Upper lobe of left lung (tissue), 6 donors: ENCODE data around the gene DIAPH2. TPM values are rescaled to one million over a fixed set of nuclear protein-coding genes. Genes with fewer than 3 reads are reported as not detected.

Experiments used
- ATAC-seq, 2 donors: fragments of 200-7000 bp; cut with Tn5 transposase; one replicate each; pipeline ENCODE4 v1.9.1; 2022; ENCODE audit warnings: mild to moderate bottlenecking in 2 of 2, moderate library complexity in 2 of 2; ENCODE audit not compliant: low FRiP score in 2 of 2
- DNase-seq, 2 donors: peaks; one replicate each; pipeline ENCODE4 v3.0.0-alpha.2; 2019 to 2020
- H3K27ac ChIP-seq, 4 donors: fragments of 200-600 bp; sonication (generic); one replicate each; pipeline ENCODE4 v1.5.1; 2016 to 2019
- H3K27me3 ChIP-seq, 4 donors: fragments of 200-600 bp; sonication (generic); one replicate each; pipeline ENCODE4 v1.5.1; 2017 to 2019
- H3K36me3 ChIP-seq, 4 donors: fragments of 200-600 bp; sonication (generic); one replicate each; pipeline ENCODE4 v1.5.1; 2016 to 2019
- H3K4me1 ChIP-seq, 4 donors: fragments of 200-600 bp; sonication (generic); one replicate each; pipeline ENCODE4 v1.5.1; 2018 to 2019
- H3K4me3 ChIP-seq, 4 donors: fragments of 200-600 bp; sonication (generic); one replicate each; pipeline ENCODE4 v1.5.1; 2017 to 2019; ENCODE audit warnings: mild to moderate bottlenecking in 2 of 4, moderate library complexity in 1 of 4
- H3K9me3 ChIP-seq, 4 donors: fragments of 200-600 bp; sonication (generic); one replicate each; pipeline ENCODE4 v1.5.1; 2018 to 2019
- EP300 ChIP-seq, 4 donors: sonication (generic); formaldehyde crosslinking; IDR thresholded peaks; one replicate each; pipeline ENCODE4 v1.5.1; 2017; ENCODE audit warnings: antibody characterized with exemption in 4 of 4, control low read depth in 2 of 4
- POLR2A ChIP-seq, 4 donors: fragments of 450-650 bp; IDR thresholded peaks; one replicate each; pipeline ENCODE4 v1.5.1; 2016 to 2017; ENCODE audit warnings: antibody characterized with exemption in 4 of 4, mild to moderate bottlenecking in 2 of 4
- POLR2AphosphoS5 ChIP-seq, 2 donors: sonication (generic); formaldehyde crosslinking; IDR thresholded peaks; one replicate each; pipeline ENCODE4 v1.5.1; 2017; ENCODE audit warnings: antibody characterized with exemption in 2 of 2
- WGBS, 2 donors: methylation state at CpG; one replicate each; pipeline ENCODE4 v1.1.5; 2017 to 2018; 5-methylcytosine and 5-hydroxymethylcytosine counted together
- total RNA-seq, 6 donors: library from RNA; depleted of rRNA in 4 of 6; stranded (reverse); fragments of >200 nt in 4 of 6; gene quantifications; one replicate each; pipeline versions ENCODE4 v1.1.0 to v1.2.1, GENCODE V29; 2016 to 2021
- TF ChIP-seq, protein P1 (sequence below), 6 experiments: fragments of 450-650 bp in 4 of 6; fragments of 200-600 bp in 2 of 6; sonication (generic) in 2 of 6; IDR thresholded peaks; one replicate each; pipeline ENCODE4 v1.5.1; 2016 to 2019; ENCODE audit warnings: antibody characterized with exemption in 6 of 6
- donor health status: DM: no; HTN: no; CAD: no; lungs with moderate emphysema.
- donor health status: DM: no; HTN: yes; CAD: no; lungs with severe emphysema.

DIAPH2 gene
- total RNA-seq, 6 donors from 2014 or later = 22.5 to 107 (median 44.1) TPM

DNA sequence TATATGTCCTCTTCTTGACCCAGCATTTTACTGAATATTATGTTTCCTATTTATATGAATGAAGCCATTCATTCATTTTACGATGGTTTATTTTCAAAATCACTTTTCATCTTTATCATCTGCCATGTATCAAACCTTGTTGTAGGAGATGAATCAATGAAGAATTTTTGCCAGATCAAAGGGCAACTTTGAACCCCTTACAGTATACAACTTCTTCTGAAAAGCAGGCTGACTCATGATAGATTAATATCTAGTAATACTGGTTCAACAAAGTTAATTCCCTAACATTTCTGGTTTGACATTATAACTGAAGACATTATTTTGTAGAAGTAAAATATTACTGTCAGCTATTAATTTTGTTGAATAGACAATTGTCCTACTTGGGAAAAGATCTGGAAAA lies 425.1 kb downstream of the DIAPH2 start:
- no peak overlapping the region for H3K4me3 ChIP-seq
- 92 to 100% methylated on average over 1 of the region's 1 CpG for WGBS, 2 donors
- no peaks in the 10 kb centered on the region for H3K36me3 ChIP-seq
- H3K27ac ChIP-seq = no peak overlapping the region
- TF ChIP-seq EP300 (IDR thresholded peaks at IDR 0.05) (no peak), POLR2AphosphoS5 (IDR thresholded peaks at IDR 0.05) (no peak), POLR2A (IDR thresholded peaks at IDR 0.05) (no peak)
- TF ChIP-seq, protein P1, sequence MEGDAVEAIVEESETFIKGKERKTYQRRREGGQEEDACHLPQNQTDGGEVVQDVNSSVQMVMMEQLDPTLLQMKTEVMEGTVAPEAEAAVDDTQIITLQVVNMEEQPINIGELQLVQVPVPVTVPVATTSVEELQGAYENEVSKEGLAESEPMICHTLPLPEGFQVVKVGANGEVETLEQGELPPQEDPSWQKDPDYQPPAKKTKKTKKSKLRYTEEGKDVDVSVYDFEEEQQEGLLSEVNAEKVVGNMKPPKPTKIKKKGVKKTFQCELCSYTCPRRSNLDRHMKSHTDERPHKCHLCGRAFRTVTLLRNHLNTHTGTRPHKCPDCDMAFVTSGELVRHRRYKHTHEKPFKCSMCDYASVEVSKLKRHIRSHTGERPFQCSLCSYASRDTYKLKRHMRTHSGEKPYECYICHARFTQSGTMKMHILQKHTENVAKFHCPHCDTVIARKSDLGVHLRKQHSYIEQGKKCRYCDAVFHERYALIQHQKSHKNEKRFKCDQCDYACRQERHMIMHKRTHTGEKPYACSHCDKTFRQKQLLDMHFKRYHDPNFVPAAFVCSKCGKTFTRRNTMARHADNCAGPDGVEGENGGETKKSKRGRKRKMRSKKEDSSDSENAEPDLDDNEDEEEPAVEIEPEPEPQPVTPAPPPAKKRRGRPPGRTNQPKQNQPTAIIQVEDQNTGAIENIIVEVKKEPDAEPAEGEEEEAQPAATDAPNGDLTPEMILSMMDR (IDR thresholded peaks at IDR 0.05) = no peak
- no peaks in the 10 kb centered on the region for H3K27me3 ChIP-seq
- no peaks in the 10 kb centered on the region for H3K9me3 ChIP-seq
- no peak for DNase-seq
- ATAC-seq = no peak
- H3K4me1 ChIP-seq = no peaks in the 10 kb centered on the region

DNA sequence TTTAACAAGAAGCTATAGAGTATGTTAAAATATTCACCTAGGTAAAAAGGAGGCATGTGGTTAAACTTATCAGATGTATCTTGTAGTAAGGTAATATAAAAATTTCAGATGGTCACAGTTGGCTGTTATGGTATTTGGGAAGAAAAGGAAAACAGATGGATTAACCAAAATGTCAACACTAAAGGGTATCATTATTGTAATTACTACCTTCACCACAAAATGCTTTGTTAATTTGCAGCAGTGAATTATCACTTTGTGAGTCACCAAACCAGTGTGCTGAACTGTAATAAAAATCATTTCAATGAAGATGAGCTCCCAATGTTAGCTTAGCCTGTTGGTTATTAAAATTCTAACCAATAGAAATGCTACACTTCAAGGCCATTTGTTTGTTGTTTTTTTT lies 432.9 kb downstream of the DIAPH2 start:
- ATAC-seq = no peak
- Histone ChIP-seq H3K9me3 (no peaks in the 10 kb centered on the region), H3K27me3 (no peaks in the 10 kb centered on the region), H3K36me3 (peaks cover 0 to 5% (median 0%) of the 10 kb centered on the region in 4 donors), H3K4me3 (no peak overlapping the region), H3K27ac (no peak overlapping the region), H3K4me1 (no peaks in the 10 kb centered on the region)
- no peak for DNase-seq
- TF ChIP-seq, protein P1 (IDR thresholded peaks at IDR 0.05) = no peak
- no peak for TF ChIP-seq EP300 (IDR thresholded peaks at IDR 0.05)
- no peak for TF ChIP-seq POLR2AphosphoS5 (IDR thresholded peaks at IDR 0.05)
- TF ChIP-seq POLR2A (IDR thresholded peaks at IDR 0.05) = no peak

DNA sequence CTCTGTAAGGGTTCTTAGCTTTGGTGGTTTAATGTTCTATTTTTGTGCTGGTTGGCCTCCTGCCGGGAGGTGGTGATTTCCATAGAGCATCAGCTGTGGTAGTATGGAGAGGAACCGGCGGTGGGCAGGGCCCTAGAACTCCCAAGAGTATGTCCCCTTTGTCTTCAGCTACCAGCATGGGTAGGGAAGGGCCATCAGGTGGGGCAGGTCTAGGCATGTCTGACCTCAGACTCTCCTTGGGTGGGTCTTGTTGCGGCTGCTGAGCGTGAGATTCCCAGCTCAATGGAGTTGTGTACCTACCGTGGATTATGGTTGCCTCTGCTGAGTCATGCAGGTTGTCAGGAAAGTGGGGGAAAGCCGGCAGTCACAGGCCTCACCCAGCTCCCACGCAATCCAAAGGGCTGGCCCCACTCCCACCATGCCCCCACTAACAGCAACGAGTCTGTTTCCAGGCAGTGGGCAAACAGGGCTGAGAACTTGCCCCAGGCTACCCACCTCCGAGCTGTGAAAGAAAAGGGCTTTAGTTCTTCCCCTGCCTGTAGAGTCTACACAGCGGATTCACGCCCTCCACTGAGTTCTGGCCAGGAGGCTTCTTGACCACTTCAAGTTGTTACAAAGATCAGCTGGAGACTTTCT lies 434.9 kb downstream of the DIAPH2 start:
- Histone ChIP-seq H3K27me3 (no peaks in the 10 kb centered on the region), H3K27ac (no peak overlapping the region), H3K4me3 (no peak overlapping the region), H3K4me1 (no peaks in the 10 kb centered on the region), H3K36me3 (peaks cover 0 to 5% (median 0%) of the 10 kb centered on the region in 4 donors), H3K9me3 (no peaks in the 10 kb centered on the region)
- WGBS, 2 donors = 93 to 98% methylated on average over 3 to 12 of the region's 12 CpGs
- DNase-seq (no peak), ATAC-seq (no peak)
- TF ChIP-seq POLR2AphosphoS5 (IDR thresholded peaks at IDR 0.05) = no peak
- TF ChIP-seq POLR2A (IDR thresholded peaks at IDR 0.05) = no peak
- no peak for TF ChIP-seq EP300 (IDR thresholded peaks at IDR 0.05)
- TF ChIP-seq, protein P1 (IDR thresholded peaks at IDR 0.05) = no peak

DNA sequence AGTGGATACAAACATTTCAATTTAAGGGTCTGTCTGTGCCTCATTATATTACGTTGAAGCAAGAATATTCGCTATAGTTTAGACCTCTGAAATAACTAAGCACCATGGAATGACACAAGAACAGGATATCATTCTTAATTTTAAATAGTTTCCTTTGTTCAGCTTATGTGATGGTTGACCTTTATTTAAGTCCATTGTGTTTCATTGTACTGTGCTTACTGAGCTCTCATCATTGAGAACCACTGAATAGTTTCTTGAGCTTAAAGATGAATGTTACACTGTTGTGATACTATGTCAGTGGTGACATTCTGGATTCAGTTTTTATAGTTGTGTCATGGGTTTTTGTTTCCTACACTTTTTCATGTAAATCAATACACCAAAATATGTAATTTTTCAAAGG lies 438.4 kb downstream of the DIAPH2 start:
- Histone ChIP-seq H3K27ac (no peak overlapping the region), H3K4me1 (no peaks in the 10 kb centered on the region), H3K9me3 (no peaks in the 10 kb centered on the region), H3K4me3 (no peak overlapping the region), H3K27me3 (no peaks in the 10 kb centered on the region), H3K36me3 (peaks cover 0 to 5% (median 0%) of the 10 kb centered on the region in 4 donors)
- TF ChIP-seq EP300 (IDR thresholded peaks at IDR 0.05) = no peak
- TF ChIP-seq, protein P1 (IDR thresholded peaks at IDR 0.05) = no peak
- no peak for TF ChIP-seq POLR2A (IDR thresholded peaks at IDR 0.05)
- TF ChIP-seq POLR2AphosphoS5 (IDR thresholded peaks at IDR 0.05) = no peak
- ATAC-seq (no peak), DNase-seq (no peak)
- whole genome bisulfite sequencing, 2 donors = 93 to 97% methylated on average over 2 of the region's 2 CpGs

DNA sequence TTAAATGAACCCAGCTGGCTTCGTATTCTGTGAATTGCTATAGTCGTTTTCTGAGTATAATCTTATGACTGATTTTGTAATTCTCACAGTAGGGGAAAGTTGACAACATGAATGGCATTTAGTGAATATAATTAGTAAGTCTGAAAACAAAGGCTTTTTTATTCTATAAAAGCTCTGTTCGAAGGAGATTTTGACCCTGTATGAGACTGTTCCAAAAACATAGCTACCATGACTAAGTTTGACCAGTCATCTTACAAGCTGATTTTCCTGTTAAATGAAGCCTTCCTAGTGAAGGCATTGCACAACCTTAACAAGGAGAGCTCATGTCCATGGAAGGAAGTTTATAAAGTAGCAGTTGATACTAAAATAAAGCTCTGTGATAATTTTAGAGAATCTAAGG lies 441.4 kb downstream of the DIAPH2 start:
- H3K27ac ChIP-seq = no peak overlapping the region
- DNase-seq = no peak
- WGBS, 2 donors = 73 to 76% methylated on average over 3 of the region's 3 CpGs

More for the DNA sequence above, 441.4 kb downstream of the DIAPH2 start:
- Histone ChIP-seq H3K36me3 (no peaks in the 10 kb centered on the region), H3K4me1 (no peaks in the 10 kb centered on the region), H3K4me3 (no peak overlapping the region), H3K27me3 (no peaks in the 10 kb centered on the region), H3K9me3 (no peaks in the 10 kb centered on the region)
- no peak for ATAC-seq
- TF ChIP-seq EP300 (IDR thresholded peaks at IDR 0.05) (no peak), POLR2A (IDR thresholded peaks at IDR 0.05) (no peak), POLR2AphosphoS5 (IDR thresholded peaks at IDR 0.05) (no peak)
- TF ChIP-seq, protein P1 (IDR thresholded peaks at IDR 0.05) = no peak
